22Rv1 (cell line): ENCODE results near the gene ARHGDIB.

ENCODE experiments used
- ZFX ChIP-seq: fragments of 450-650 bp; IDR thresholded peaks from 2 replicates; pipeline ENCODE4 v1.6.1; 2017; ENCODE audit warnings: antibody characterized with exemption, borderline replicate concordance
- TF ChIP-seq, protein P1 (sequence below): fragments of 450-650 bp; IDR thresholded peaks from 2 replicates; pipeline ENCODE4 v1.5.1; 2017; ENCODE audit warnings: mild to moderate bottlenecking

DNA sequence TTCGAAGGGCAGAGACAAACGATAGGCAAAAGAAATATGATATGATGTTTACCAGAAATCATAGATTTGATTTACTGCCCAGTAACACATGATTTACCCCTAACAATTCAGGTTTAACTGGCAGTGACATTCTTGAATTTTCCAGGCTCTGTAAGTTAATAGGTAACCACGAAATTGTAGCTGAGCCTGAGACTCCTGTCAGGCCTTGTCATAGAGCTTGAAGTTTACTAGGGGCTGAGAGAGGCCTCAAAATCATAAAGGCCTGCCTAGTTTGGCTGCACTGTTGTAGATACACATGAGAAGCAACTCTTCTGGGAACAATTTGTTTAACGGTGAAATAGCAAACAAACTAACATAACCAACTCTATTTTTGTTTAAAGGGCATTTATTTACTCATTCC, 26.4 kb downstream of the ARHGDIB start:
- TF ChIP-seq, protein P1, sequence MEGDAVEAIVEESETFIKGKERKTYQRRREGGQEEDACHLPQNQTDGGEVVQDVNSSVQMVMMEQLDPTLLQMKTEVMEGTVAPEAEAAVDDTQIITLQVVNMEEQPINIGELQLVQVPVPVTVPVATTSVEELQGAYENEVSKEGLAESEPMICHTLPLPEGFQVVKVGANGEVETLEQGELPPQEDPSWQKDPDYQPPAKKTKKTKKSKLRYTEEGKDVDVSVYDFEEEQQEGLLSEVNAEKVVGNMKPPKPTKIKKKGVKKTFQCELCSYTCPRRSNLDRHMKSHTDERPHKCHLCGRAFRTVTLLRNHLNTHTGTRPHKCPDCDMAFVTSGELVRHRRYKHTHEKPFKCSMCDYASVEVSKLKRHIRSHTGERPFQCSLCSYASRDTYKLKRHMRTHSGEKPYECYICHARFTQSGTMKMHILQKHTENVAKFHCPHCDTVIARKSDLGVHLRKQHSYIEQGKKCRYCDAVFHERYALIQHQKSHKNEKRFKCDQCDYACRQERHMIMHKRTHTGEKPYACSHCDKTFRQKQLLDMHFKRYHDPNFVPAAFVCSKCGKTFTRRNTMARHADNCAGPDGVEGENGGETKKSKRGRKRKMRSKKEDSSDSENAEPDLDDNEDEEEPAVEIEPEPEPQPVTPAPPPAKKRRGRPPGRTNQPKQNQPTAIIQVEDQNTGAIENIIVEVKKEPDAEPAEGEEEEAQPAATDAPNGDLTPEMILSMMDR: no peak
- no peak for TF ChIP-seq ZFX
